Effector CD4-positive, alpha-beta T cell (primary cell): Measurements from ENCODE around the gene INSIG1.

ENCODE experiments used
- DNase-seq: peaks from one replicate; pipeline ENCODE4 v3.0.0-alpha.2; 2020

The INSIG1 gene

GRCh38 chr7:155305231-155305904 is 7.7 kb downstream of the INSIG1 start:
- DNase-seq, result no peak

- DNase-seq, result no peak
Measured at GRCh38 chr7:155306673-155307470, 9.2 kb downstream of the INSIG1 start.

GRCh38 chr7:155308330-155309020 is 10.8 kb downstream of the INSIG1 start:
- DNase-seq, result no peak

- no peak for DNase-seq
Measured at GRCh38 chr7:155309021-155309338, 11.3 kb downstream of the INSIG1 start.

- no peak for DNase-seq
Measured at GRCh38 chr7:155310425-155311114, 12.9 kb downstream of the INSIG1 start.

- DNase-seq, result no peak
Measured at GRCh38 chr7:155311826-155312537, 14.3 kb downstream of the INSIG1 start.

- DNase-seq, result no peak
Measured at GRCh38 chr7:155312633-155313032, 15.0 kb downstream of the INSIG1 start.

GRCh38 chr7:155313096-155313495 is 15.4 kb downstream of the INSIG1 start:
- DNase-seq, result no peak

- DNase-seq, result no peak
Measured at GRCh38 chr7:155315977-155316376, 18.3 kb downstream of the INSIG1 start.

- no peak for DNase-seq
Measured at GRCh38 chr7:155316427-155317113, 18.9 kb downstream of the INSIG1 start.

- no peak for DNase-seq
Measured at GRCh38 chr7:155317114-155317434, 19.4 kb downstream of the INSIG1 start.

- DNase-seq, result no peak
Measured at GRCh38 chr7:155318245-155318644, 20.6 kb downstream of the INSIG1 start.

- DNase-seq, result no peak
Measured at GRCh38 chr7:155322530-155322929, 24.9 kb downstream of the INSIG1 start.

GRCh38 chr7:155323001-155323638 is 25.4 kb downstream of the INSIG1 start:
- DNase-seq, result no peak

- no peak for DNase-seq
Measured at GRCh38 chr7:155324012-155324917, 26.6 kb downstream of the INSIG1 start.

- no peak for DNase-seq
Measured at GRCh38 chr7:155324918-155325235, 27.2 kb downstream of the INSIG1 start.

- no peak for DNase-seq
Measured at GRCh38 chr7:155326385-155326784, 28.7 kb downstream of the INSIG1 start.

- no peak for DNase-seq
Measured at GRCh38 chr7:155327590-155328320, 30.1 kb downstream of the INSIG1 start.

GRCh38 chr7:155329225-155329624 is 31.5 kb downstream of the INSIG1 start:
- no peak for DNase-seq

- no peak for DNase-seq
Measured at GRCh38 chr7:155331396-155331795, 33.7 kb downstream of the INSIG1 start.
